ENCODE data around the gene CDR2.
A peak's percentile ranks its signal among the peaks of the same experiment; 100 is the strongest.

CDR2 gene

DNA sequence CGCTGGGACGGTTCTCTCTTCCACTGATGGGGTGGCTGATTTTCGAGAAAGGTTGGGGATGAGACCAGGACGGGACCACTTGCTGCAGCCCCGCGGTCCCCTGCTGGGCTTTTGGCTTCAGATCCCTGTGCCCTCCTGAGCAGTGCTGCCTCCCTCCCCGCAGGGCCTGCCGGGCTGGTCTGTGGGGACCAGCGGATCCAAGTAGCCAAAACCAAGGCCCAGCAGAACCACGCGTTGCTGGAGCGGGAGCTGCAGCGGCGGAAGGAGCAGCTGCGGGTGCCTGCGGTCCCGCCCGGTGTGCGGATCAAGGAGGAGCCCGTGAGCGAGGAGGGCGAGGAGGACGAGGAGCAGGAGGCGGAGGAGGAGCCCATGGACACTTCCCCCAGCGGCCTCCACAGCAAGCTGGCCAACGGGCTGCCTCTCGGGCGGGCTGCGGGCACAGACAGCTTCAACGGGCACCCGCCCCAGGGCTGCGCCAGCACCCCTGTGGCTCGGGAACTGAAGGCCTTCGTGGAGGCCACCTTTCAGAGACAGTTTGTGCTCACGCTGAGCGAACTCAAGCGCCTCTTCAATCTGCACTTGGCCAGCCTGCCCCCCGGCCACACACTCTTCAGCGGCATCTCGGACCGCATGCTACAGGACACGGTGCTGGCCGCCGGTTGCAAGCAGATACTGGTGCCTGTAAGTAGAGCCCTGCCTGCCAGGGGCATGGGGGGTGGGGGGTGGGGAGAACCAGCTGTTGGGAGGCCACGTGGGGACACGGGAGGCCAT is 48.6 kb downstream of the CDR2 start:
- DNase-seq (ENCODE audit: low read depth in 2 of 2, low spot score in 1 of 2), result no peak

DNA sequence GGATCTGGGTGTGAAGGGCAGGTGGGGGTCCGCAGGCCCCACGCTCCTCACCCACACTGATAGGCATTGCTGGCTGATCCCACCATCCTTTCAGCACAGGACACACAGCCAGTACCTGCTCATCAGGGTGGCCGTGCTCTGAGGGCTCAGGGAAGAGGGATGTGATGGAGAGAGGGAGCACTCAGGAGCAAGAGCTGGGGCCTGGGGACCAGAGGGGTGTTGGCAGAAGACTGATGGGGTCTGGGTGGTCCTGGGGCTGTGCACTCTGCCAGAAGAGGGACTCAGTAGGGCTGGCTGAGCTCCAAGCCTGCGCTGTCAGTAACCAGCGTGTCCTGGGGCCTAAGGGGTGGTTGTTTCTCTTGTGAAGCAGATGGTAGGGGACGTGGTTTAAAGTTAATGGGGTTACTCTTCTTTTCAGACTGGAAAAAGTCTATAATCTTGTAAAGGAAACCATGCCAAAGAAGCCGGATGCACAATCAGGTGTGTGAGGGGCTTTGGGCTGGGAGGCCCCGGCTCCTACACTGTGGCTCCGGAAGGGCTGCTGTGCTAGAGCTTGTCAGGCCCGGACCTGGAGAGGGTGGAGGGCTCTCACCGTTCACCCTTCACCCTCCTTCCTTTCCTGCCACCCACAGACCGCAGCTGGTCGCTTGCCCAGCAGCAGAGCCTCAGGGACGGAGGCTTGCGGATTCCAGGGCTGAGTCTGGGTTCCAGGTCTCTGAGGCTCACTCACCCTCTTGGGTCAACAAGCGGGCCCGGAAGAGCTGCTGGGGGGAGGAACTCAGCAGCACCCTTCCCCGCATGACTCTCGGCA is 49.4 kb downstream of the CDR2 start:
- no peak for DNase-seq (ENCODE audit: low read depth in 2 of 2, low spot score in 1 of 2)

DNA sequence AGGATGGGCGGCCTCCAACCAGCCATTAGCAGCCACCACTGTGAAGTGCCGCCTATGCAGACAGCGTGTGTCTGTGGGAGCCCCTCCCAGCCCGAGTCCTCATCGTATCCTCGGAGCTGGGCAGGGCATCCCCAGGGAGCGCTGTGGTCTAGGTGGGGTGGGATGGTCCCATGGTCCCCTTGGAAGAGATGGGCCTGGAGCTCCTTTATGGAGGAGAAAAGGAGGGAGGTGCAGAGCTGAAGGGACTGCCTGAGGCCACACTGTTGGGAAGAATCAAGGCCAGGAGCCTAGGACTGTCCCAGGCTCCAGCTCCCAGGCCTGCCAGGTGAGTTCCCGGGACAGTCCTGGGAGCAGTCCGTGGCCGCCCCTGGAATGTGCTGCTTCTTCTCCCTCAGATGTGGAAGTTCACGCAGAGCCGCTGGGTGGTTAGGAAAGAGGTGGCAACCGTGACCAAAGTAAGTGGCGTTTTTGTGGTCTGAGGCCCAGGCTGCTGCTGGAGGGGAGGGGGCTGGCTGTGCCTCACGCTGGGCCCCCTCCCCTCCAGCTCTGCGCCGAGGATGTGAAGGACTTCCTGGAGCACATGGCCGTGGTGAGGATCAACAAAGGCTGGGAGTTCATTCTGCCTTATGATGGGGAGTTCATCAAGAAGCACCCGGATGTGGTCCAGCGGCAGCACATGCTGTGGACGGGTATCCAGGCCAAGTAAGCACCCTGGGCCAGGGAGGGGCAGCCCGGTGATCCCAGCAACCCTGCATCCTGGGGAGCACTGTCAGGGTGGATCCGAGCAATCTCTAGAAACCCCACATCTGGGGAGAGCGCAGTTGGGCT is 50.2 kb downstream of the CDR2 start:
- no peak for DNase-seq (ENCODE audit: low read depth in 2 of 2, low spot score in 1 of 2)

DNA sequence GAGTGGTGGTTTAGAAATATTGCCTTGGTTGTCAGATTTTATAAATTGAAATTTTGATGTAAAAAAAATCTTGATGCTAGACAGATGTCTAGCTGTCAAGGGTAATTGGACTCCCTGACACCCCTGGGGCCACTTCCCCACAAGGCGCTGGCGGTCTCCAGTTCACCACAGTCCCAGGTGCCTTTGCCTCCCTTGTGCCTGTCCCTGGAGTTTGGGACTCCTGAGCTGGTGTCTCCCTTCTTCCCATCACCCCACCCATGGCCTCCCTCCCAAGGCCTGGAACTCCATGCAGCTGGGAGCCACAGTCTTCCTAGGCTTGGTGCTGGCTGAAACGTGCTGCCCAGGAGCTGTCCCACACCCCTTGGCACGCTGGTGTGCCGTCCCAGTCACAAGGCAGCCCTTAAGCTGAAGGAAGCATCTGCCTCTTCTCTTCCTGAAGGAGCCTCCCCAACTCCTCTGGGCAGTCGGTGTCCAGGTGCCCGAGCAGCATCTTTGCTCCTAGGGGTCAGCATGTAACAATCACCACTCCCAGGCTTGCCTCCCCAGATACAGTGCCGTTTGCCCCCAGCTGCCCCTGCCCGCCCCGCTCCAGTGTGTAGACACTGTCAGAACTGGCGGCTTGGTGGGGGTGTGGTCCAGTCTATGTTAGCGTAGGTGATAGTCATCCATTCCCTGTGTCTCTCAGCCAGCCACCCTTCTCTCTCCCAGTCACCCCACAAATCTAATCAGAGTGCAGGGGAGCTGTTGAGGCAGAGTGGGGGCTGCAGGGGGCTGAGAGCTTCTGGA is 51.1 kb downstream of the CDR2 start:
- no peak for DNase-seq (ENCODE audit: low read depth in 2 of 2, low spot score in 1 of 2)

DNA sequence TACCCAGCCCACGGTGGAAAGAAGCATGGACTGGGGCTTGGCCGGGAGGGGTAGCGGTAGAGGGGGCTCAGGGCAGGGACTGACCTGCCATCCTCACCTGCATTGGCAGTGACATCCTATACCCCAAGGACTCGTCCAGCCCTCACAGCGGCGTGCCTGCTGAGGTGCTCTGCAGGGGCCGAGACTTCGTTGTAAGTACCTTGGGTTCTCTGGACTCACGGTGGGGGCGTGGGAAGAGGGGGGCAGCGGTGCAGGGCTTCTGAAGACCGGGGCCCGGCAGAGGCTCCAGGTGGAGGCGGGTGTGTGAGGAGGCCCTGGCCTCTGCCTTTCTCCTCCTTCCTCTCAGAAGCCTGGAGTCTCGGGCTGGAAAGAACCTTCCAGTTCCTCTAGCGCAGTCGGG is 51.7 kb downstream of the CDR2 start:
- no peak for DNase-seq (ENCODE audit: low read depth in 2 of 2, low spot score in 1 of 2)

DNA sequence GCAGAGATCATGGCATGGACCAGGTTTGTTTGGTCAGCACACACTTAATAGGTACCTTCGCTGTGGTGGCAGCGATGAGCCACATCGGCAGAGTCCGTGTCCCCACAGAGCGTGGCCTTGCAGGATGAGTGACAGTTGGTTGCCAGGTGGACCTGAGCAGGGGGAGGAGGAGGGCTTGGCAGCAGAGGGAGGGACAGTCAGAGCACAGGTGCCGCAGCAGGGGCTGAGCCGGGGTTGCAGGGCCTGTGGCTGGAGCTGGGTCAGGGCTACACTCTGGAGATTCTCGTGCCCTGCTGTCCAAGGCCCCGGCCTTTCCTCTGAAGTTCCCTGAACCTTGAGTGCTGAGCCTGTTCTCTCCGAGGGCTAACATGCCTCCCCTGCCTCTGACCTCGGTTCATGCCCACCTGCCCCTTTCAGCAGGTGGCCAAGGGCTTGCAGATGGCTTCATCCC is 52.4 kb downstream of the CDR2 start:
- DNase-seq (ENCODE audit: low read depth in 2 of 2, low spot score in 1 of 2), result no peak

DNA sequence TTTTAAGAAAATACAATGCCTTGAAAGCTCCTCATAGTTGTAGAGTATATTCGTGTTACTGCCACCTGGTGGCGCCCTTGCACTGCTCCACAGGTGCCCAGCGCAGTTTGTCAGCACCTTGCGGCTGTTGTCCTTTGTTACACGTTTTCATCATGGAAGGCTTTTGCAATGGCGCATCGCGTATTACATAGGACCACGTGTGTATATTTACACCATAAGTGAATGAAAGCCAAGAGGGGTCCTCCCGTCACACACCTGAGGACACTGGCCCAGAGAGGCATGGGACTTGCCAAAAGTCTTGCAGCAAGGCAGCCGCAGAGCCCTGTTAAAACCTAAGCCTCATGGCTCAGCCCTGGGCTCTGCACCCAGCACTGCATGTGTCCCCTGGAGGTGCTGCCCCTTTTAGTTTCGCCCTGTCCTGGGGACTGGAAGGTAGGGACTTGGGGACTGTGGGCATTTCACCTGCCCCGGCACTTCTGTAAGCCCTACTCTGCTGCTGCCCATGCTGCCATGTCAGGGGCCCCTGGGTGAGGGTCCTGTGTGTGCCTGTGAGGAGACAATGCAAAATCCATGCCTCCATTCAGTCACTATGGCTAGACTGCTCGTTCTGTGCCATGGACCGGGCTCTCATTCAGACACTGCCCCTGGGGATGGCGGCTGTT is 52.9 kb downstream of the CDR2 start:
- peak; percentile 22 to 42 for DNase-seq (ENCODE audit: low read depth in 2 of 2, low spot score in 1 of 2)

DNA sequence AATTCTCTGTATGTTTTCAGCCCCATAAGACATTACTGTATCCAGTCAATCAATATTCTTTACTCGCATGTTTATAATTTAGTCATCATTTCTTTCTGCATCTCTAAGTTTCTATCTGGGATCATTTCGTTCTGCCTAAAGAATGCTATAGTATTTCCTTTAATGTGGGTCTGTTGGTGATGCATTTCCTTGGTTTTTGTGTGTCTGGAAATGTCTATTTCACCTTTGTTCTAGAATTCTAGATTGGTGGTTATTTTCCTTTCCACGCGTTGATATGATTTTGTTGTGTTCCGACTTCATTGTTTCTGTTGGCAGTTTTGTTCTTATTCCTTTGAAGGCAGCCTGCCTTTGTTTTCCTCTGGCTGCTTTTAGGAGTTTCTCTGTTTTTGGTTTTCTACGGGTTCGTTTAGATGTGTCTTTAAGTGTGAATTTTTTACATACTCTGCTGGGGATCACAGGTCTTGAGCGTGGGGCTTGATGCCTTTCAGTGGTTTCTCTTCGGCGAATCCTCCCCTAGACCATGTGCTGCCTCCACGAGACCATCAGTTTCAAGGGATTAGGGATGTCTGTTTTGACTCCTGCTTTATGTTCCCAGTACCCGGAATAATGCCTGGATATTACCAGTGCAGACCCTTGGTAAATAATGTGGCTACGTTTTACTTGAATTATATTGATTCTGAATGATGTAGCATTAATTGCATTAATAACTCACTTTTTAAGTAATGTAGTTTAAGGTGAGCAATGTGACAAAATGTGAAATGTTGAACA is 53.7 kb downstream of the CDR2 start:
- no peak for DNase-seq (ENCODE audit: low read depth in 2 of 2, low spot score in 1 of 2)

DNA sequence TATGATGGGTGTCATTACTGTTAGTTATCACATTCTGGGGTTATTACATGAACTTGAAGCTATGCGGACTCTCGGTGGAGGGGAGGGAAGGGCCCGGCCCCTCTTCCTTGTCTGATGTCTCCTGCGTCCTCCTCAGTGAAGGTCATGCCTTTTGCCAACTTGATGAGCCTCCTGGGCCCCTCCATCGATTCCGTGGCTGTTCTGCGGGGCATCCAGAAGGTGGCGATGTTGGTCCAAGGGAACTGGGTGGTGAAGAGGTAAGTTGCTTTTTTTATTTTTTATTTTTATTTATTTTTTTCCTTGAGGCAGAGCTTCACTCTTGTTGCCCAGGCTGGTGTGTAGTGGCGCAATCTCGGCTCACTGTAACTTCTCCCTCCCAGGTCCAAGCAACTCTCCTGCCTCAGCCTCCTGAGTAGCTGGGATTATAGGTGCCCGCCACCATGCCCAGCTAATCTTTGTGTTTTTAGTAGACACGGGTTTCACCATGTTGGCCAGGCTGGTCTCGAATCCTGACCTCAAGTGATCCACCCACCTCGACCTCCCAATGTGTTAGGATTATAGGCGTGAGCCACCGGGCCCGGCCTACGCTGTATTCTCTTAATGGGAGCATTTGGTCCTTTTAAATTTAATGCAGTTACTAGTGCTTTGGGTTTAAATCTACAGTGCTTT is 55.6 kb downstream of the CDR2 start:
- peak in 1 of 2 donors; percentile 25 for DNase-seq (ENCODE audit: low read depth in 2 of 2, low spot score in 1 of 2)

DNA sequence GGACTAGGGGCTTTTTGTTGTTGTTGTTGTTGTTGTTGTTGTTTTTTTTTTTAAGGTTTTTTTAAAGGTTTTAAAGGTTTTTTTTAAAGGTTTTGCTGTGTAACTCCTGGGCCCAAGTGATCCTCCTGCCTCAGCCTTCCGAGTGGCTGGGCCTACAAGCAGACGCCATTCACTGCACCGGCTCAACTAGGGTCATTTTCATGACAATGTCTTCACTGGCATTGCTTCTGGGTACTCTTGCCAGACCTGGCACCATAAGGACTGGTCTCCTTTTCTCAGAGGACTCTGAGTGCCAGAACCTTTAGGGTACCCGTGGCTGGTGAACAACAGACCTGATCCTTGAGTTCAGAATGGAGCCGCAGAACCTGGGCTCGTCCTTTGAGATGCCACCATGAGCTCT is 56.8 kb downstream of the CDR2 start:
- DNase-seq (ENCODE audit: low read depth in 2 of 2, low spot score in 1 of 2), result no peak

DNA sequence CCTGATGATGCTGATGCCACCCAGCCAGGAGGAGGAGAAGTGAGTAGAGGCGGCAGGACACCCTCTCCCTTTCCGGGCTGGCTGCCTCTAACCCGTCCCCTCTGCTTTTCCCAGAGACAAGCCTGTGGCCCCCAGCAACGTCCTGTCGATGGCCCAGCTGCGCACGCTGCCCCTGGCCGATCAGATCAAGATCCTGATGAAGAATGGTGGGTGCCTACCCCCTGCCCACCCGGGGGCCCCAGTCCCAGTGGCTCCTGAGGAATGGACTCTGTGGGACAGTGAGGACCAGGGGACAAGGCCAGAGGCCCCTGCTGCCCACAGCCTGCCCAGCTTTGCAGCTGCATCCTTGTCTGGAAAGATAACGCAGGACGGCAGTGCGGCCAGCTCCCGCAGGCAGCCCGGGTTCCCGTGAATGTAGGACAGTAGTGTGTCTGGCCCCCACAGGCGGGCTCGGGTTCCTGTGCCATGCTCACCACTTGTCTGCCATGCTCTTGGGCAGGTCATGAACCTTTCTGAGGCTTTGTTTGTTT is 57.4 kb downstream of the CDR2 start:
- DNase-seq (ENCODE audit: low read depth in 2 of 2, low spot score in 1 of 2), result no peak

DNA sequence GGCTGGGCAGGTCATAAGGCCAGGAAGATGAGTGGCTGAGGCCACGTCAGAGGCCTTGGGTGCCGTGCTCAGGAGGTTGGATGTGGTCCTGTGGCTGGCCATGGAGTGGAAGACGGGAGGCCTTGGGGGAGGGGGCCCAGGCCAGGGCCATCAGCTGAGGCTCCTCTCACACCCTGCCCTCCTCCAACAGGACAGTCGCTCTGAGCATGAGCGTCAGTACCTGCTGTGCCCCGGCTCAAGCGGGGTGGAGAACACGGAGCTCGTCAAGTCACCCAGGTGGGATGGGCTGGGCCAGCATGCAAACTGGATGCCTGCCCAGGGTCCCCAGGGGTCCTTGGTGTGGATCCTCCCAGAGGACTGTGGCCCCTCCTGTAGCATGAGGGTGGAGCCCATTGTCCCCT is 58.0 kb downstream of the CDR2 start:
- DNase-seq (ENCODE audit: low read depth in 2 of 2, low spot score in 1 of 2), result no peak

DNA sequence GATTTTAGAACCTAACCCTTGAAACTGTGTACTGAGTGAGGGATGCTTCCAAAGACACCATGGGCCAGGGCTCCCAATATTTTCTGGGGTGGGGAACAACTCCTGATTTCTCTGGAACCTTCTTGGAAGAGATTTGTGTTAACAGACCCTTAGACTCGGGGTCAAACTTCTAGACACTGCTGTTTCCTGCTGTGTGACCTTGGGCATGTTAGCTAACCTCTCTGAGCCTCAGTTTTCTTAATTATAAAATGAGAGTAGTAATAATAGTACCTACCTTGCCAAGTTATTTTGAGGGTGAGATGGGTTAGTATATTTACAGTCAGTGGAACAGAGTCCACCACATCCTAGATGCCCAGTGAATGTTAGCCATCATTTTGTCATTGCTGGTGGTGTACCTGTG is 58.4 kb downstream of the CDR2 start:
- DNase-seq (ENCODE audit: low read depth in 2 of 2, low spot score in 1 of 2), result no peak

DNA sequence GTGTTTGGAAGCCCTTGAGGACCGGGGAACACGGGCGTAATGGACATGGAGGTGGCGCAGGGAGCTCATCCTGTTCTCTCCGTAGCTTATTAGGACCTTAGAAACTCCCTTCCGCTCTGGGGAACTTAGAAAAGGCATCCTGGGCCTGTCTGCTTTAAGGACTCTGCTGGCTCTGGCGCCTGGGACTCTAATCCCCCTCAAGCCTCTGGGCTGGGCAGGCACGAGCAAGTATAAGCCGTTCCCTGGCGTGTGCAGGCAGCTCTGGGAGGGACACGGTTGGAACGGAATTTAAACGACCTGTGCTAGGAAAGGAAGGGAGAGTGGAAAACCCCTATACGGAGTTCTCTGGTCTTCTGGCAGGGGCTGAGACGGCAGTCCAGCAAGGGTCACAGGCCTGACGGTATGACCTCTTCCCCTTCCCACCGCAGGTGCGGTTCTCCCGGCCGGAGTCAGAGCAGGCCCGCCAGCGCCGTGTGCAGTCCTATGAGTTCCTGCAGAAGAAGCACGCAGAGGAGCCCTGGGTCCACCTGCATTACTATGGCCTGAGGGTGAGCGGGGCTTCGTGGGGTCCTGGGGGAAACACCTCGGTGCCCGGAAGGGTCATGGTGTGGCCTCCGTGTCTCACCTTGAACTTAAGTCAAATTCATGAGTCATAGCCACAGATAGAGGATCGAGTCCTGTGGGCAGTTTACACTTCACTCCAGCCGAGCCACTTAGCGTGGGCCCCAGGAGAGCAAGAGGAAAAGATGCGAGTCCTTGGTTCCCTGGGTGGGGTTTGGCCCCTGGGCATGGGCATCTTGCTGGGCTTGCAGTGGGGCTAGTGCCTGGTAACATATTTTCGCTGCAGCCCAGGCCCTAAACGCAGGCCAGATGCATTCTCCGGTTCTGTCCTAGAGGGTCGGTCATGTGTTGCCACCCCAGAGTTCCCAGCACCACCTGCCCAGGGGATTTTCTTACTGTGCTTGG is 59.5 kb downstream of the CDR2 start:
- no peak for DNase-seq (ENCODE audit: low read depth in 2 of 2, low spot score in 1 of 2)

DNA sequence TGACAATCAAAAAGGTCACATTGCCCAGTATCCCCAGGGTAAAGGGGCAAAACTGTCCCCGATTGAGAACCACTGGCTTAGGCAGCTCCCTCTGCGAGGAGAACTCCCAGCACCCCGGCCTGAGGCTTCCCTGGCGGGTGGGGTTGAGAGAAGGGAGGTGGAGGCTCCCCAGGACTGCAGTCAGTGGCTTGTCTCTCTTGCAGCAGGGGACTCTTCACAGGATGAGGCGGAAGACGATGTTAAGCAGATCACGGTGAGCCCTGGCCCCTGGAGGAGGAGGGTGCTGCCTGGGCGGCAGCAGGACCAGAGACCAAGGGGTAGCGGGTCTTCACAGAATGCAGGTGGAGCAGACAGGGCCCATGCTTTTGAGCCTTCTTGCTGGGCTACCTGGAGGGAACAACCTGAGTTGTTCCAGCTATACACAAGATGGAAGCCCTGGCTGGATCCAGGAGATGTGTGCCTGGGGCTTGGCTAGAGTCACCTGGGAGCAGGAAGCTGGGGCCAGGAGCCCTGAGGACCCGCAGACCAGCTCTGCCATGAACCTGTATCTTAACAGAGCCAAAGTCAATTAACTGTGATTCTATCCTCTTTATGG is 60.4 kb downstream of the CDR2 start:
- no peak for DNase-seq (ENCODE audit: low read depth in 2 of 2, low spot score in 1 of 2)

DNA sequence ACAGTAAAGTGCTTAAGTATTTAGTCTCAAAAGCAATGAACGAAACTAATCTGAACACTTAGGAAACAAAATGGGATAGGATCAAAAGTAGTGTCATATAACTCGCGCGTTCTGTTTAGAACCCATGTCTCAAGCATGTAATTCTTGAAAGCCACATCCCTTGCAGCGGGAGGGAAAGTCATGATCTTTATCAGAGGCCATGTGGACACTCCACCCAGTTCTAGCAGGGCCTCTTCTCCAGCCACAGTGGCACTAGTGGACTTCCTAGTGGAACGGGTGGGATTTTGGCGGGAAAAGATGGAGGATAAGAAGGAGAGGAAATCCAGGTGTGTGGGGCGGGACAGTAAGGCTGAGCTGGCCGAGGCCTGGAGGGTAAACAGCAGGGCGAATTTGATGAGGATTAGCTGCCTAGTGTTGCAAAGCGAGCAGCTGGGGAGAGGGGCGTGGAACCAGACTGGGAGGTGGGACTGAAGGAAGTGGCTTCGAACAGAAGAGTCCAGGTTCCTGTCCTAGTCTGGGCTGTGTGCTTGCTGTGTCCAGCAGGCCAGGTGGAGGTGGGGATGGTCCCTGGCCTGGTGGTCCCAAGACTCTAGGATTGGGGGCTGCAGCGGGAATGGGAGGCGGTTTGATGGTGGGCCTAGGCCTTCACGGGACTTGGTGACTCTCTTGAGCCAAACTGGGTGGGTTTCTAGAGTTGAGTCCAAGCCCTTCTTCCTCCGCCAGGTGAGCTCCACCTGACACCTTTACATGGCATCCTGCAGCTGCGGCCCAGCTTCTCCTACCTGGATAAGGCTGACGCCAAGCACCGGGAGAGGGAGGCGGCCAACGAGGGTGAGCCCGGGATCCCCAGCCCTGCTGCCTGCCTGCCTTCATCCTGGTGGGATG is 61.3 kb downstream of the CDR2 start:
- no peak for DNase-seq (ENCODE audit: low read depth in 2 of 2, low spot score in 1 of 2)
